A673 (cell line): ENCODE data around the gene CA9. TPM values are rescaled to one million over a fixed set of nuclear protein-coding genes. Genes with fewer than 3 reads are reported as not detected.

Experiments used
- BruUV-seq: library from RNA; stranded (reverse); fragments of 400-500 nt; replicated peaks from 2 replicates; lab custom pipeline; 2021; lab: Mats Ljungman, UMichigan
- CTCF ChIA-PET: fragments of 300-600 bp; sonication (Branson Sonifier 250); formaldehyde crosslinking; loops from one replicate; lab custom pipeline; 2022; ENCODE audit warnings: antibody characterized with exemption; lab: Charles Lee
- POLR2A ChIA-PET: fragments of 300-600 bp; sonication (Branson Sonifier 250); formaldehyde crosslinking; loops from one replicate; lab custom pipeline; 2022; ENCODE audit warnings: antibody characterized with exemption; ENCODE audit not compliant: low non-redundant PET; lab: Charles Lee
- DNase-seq: peaks from one replicate; pipeline ENCODE4 v3.0.0-alpha.2; 2015; ENCODE audit warnings: low spot score
- H3K27ac ChIP-seq: fragments of 200-600 bp; sonication (generic); 2 replicates; pipeline ENCODE4 v1.5.1; 2016; ENCODE audit warnings: mixed run types, low read depth, mild to moderate bottlenecking, mixed read lengths, antibody characterized with exemption, low read length; ENCODE audit not compliant: poor library complexity, severe bottlenecking
- H3K27me3 ChIP-seq: fragments of 200-600 bp; sonication (generic); replicated peaks from 2 replicates; pipeline ENCODE4 v1.6.1; 2017; ENCODE audit warnings: mixed run types, low read depth, mild to moderate bottlenecking, mixed read lengths, antibody characterized with exemption, low read length; ENCODE audit not compliant: insufficient read depth, poor library complexity
- H3K36me3 ChIP-seq: fragments of 200-600 bp; sonication (generic); 2 replicates; pipeline ENCODE4 v1.6.1; 2016; ENCODE audit warnings: mixed run types, mild to moderate bottlenecking, mixed read lengths, antibody characterized with exemption, low read length; ENCODE audit not compliant: insufficient read depth, poor library complexity, severe bottlenecking
- H3K4me1 ChIP-seq: fragments of 200-600 bp; sonication (generic); 2 replicates; pipeline ENCODE4 v1.6.1; 2017; ENCODE audit warnings: mixed run types, mild to moderate bottlenecking, mixed read lengths, antibody characterized with exemption, low read length; ENCODE audit not compliant: insufficient read depth, poor library complexity, severe bottlenecking
- H3K4me3 ChIP-seq: fragments of 200-600 bp; sonication (generic); 2 replicates; pipeline ENCODE4 v1.5.1; 2016; ENCODE audit warnings: low read depth, mixed run types, mild to moderate bottlenecking, mixed read lengths, low read length; ENCODE audit not compliant: poor library complexity, severe bottlenecking
- H3K9me3 ChIP-seq: fragments of 200-600 bp; sonication (generic); 2 replicates; pipeline ENCODE4 v1.6.1; 2016; ENCODE audit warnings: mixed run types, low read depth, mild to moderate bottlenecking, mixed read lengths, antibody characterized with exemption, low read length; ENCODE audit not compliant: poor library complexity, severe bottlenecking
- EZH2 ChIP-seq: fragments of 200-600 bp; sonication (generic); IDR thresholded peaks from 2 replicates; pipeline ENCODE4 v1.6.1; 2017; ENCODE audit warnings: borderline replicate concordance, low read depth, mild to moderate bottlenecking, mixed read lengths, antibody characterized with exemption, low read length; ENCODE audit not compliant: poor library complexity, severe bottlenecking
- intact Hi-C: fragments of 100-400 bp; cut with micrococcal nuclease; formaldehyde crosslinking; loops from one replicate; pipeline ENCODE4 v1.10.0; 2022; ENCODE audit not compliant: unreplicated experiment
- total RNA-seq: library from RNA; stranded (reverse); gene quantifications from 2 replicates; pipeline ENCODE4 v1.2.3, GENCODE V29; 2021
- TF ChIP-seq, protein P1 (sequence below): fragments of 300-800, 200-600 bp; sonication (generic); conservative IDR thresholded peaks from 2 replicates; pipeline ENCODE4 v1.5.1; 2017; ENCODE audit warnings: low read depth, mild to moderate bottlenecking, antibody characterized with exemption, low read length, moderate library complexity, mixed read lengths

CA9 gene
- total RNA-seq, 1 experiment from 2014 or later = 0.32 TPM

DNA sequence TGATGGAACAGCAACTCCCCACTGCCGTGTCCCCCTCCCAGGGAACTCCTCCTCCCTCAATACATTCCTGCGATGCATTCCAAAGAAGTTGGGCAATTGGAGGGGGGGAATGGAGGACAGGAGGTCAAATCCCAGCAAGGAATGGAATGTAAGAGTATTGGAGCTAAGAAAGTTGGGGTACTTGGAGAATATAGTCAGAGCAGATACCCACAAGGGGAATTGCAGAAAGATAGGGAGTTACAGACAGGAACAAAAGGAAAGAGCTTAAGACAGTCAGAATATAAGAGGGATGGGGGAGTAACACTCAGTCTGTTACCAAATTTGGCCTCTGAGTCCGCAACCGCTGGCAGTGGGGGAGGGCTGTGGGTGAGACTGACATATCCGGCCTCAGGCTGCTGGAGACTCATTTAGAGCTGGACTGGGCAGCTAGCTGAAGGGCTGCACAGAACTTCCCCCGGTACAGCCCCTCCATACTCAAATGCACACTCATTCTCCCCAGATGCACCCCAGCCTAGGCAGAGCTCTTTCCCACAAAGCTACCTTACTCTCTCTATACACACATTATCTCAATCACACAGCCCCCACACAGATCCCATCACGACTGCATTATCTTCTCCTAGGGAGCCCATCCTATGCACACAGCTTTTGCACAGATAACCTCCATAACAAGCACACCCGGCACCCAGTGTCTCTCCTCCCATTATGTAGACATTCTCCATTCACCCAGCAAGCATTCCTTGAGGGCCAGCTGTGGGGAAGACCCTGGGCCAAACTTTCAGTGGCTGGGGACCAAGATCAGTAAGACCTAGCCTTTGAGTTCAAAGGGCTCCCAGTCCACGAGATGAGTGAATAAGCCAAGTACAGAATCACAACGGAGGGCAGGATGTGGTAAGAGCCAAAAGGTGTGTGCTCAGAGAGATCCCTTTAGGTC is 54.6 kb downstream of the CA9 start:
- DNase-seq = no peak
- intact Hi-C loops = no loop called here
- Histone ChIP-seq H3K4me1 (peaks cover 21% of the 10 kb centered on the region), H3K27me3 (no peaks in the 10 kb centered on the region), H3K9me3 (no peaks in the 10 kb centered on the region), H3K27ac (peak overlapping the region; percentile 59), H3K36me3 (peaks cover 16% of the 10 kb centered on the region), H3K4me3 (no peak overlapping the region)
- CTCF ChIA-PET = interaction anchor here (0.6 kb wide), 1 partner anchor 18 kb away, joined by 3 read pairs; no protein-coding TSS in a partner anchor
- no peak for TF ChIP-seq EZH2
- TF ChIP-seq, protein P1, sequence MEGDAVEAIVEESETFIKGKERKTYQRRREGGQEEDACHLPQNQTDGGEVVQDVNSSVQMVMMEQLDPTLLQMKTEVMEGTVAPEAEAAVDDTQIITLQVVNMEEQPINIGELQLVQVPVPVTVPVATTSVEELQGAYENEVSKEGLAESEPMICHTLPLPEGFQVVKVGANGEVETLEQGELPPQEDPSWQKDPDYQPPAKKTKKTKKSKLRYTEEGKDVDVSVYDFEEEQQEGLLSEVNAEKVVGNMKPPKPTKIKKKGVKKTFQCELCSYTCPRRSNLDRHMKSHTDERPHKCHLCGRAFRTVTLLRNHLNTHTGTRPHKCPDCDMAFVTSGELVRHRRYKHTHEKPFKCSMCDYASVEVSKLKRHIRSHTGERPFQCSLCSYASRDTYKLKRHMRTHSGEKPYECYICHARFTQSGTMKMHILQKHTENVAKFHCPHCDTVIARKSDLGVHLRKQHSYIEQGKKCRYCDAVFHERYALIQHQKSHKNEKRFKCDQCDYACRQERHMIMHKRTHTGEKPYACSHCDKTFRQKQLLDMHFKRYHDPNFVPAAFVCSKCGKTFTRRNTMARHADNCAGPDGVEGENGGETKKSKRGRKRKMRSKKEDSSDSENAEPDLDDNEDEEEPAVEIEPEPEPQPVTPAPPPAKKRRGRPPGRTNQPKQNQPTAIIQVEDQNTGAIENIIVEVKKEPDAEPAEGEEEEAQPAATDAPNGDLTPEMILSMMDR = no peak
- POLR2A ChIA-PET = interaction anchor here (0.5 kb wide), 1 partner anchor 1732 kb away, joined by 6 read pairs; no protein-coding TSS in a partner anchor
- BruUV-seq = no TSS peak

DNA sequence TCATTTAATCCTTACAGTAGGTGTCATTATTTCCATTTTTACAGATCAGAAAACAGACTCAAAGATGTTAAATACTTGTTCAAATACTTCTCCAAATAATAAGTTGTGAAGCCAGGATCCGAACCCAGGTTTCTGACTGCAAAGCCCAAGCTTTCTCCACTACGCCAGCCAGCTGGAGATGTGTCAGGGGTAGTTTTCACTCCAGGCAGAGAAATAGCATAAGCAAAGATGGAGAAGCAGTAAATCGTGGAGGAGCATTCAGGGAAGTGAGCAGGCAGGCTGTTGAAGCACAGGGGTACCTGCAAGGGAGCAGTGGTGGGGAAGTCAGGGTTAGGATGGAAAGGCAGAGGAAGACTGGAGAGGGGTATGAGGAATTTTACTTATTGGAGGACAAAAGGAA is 55.4 kb downstream of the CA9 start:
- ChIA-PET CTCF (no interaction called here), POLR2A (no interaction called here)

DNA sequence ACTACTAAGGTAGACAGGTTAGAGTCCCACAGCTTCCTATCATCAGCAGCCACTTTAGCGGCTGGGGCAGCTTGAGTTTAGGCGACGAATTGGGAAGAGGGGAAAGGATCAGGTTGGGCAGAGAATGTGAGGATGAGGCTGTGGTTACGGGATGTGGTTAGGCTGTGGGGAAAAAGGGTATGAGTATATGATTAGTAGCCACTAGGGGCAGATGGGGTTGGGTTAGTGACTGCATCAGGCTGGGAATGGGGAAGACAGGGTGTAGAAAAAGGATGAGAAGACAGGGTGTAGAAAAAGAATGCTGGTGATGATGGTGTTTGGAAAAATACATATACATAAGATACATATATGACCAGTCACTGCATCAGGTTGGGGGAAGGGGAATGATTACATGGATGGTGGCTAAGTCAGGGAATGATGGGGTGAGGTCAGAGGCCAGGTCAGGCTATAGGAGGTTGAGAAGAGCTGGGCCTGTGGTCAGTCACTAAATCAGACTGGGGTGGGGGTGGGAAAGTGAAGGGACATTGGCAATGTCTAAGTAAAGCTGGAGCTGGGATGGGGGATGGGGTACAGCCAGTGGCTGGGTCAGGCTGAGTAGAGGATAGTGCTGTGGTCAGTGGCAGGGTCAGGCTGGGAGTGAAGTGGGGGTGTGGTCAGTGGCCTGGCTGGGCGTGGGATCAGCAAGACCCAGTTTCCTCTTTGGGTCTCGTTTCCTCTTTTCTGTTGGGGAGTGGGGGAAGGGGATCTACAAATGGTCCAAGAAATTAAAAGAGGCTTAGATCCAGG is 56.2 kb downstream of the CA9 start:
- H3K9me3 ChIP-seq = no peaks in the 10 kb centered on the region
- ChIA-PET POLR2A (no interaction called here), CTCF (interaction anchor here (1.0 kb wide), 1 partner anchor 41 kb away, joined by 4 read pairs; no protein-coding TSS in a partner anchor)
- no peak for TF ChIP-seq EZH2
- TF ChIP-seq, protein P1 = peak; percentile 68
- H3K27ac ChIP-seq = no peak overlapping the region
- H3K4me3 ChIP-seq = no peak overlapping the region
- intact Hi-C loops = loop anchor here (5.0 to 10.0 kb wide), 2 partner anchors 73 to 85 kb away; partner anchors contain the start of genes CCDC107, HINT2, RMRP and SPAG8
- BruUV-seq = no TSS peak
- no peaks in the 10 kb centered on the region for H3K27me3 ChIP-seq
- H3K36me3 ChIP-seq = peaks cover 3% of the 10 kb centered on the region
- peaks cover 21% of the 10 kb centered on the region for H3K4me1 ChIP-seq
- peak; percentile 61 for DNase-seq

More for the DNA sequence above, 55.4 kb downstream of the CA9 start:
- no peak for TF ChIP-seq EZH2
- TF ChIP-seq, protein P1 = no peak
- no peak for DNase-seq
- intact Hi-C loops = no loop called here
- Histone ChIP-seq H3K4me1 (peaks cover 21% of the 10 kb centered on the region), H3K36me3 (peaks cover 8% of the 10 kb centered on the region), H3K4me3 (no peak overlapping the region), H3K27ac (no peak overlapping the region), H3K27me3 (no peaks in the 10 kb centered on the region), H3K9me3 (no peaks in the 10 kb centered on the region)
- no TSS peak for BruUV-seq
